Measurements from ENCODE around the gene IFNGR1.
"Not testable (repeated sequence)": the region's sequence is repeated elsewhere in the genome, so short reads cannot be mapped to it uniquely, and the experiment has no call there.

IFNGR1 gene

DNA sequence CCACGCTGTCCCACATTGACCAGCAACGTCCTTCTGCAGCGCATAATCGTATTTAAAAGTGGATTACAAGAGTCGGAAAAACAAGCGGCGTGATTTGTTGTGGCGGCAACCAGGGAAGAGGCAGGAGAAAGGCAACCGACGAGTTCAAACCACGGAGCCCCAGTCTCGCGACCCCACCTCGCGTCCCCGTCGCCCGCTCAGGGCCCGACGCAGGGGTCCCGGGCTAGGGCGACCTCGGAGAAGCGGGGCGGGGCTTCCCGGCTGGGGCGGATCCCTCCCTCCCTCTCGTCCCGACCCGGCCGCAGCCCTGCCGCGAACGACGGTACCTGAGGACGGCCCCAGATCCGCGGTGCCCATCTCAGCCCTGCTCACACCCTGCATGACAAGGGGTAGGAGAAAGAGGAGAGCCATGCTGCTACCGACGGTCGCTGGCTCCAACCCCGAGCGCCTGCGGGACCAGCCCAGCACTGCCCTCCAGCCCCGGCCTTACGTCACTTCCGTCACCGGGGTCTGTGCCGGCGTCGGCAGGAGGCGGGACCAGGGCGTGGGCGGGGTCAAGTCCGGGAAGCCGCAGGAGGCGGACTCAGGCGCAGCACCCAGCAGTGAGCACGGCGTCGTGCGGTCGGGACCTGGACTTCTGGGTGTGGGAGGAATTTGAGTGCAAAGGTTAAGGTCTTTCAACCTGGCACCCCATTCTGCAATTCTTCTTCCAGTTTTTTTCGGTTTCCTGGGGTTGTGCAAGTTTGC is at the start of gene IFNGR1:
Gene IFNGR1 (minus strand): TSS at position 469 of the 747 bp plus-strand sequence. CDS start 58 bp downstream, at position 411.
- DNase-seq (ENCODE audit: low spot score): peak; percentile 97

- no peak for DNase-seq (ENCODE audit: low spot score)
Observed at GRCh38 chr6:137268911-137269310, 49.7 kb upstream of the IFNGR1 start.

GRCh38 chr6:137266309-137266586 is 47.1 kb upstream of the IFNGR1 start:
- no peak for DNase-seq (ENCODE audit: low spot score)

- DNase-seq (ENCODE audit: low spot score): no peak
Observed at GRCh38 chr6:137265561-137266308, 46.5 kb upstream of the IFNGR1 start.

DNA sequence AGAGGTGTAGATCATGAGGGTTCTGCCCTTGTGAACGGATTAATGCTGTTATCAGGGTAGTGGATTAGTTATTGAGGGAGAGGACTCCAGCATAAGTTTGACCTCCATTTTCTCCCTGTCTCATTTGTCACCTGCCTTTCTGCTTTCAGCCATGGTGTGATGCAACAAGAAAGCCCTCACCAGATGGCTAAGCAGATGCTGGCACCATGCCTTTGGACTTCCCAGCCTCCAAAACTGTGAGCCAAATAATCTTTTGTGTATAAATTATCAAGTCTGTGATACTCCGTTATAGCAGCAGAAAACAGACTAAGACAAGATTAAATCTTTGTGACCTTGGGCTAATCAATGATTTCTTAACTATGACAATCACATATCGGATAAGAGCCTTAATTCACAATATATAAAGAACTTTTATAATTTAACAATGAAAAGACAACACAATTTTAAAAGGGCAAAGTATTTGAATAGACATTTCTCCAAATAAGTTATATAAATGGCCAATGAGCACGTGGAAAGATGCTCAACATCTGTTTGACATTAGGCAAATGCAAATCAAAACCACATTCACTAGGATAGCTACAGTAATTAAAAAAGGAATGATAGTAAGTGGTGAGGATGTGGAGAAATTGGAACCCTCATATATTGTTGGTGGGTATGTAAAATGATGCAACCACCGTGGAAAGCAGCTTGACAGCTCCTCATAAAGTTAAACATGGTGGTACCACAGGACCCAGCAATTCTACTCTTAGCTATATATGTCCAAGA is 45.3 kb upstream of the IFNGR1 start:
- DNase-seq (ENCODE audit: low spot score): no peak

GRCh38 chr6:137261761-137262160 is 42.6 kb upstream of the IFNGR1 start:
- DNase-seq (ENCODE audit: low spot score): no peak

- DNase-seq (ENCODE audit: low spot score): no peak
Observed at GRCh38 chr6:137261361-137261760, 42.2 kb upstream of the IFNGR1 start.

- DNase-seq (ENCODE audit: low spot score): no peak
Observed at GRCh38 chr6:137260217-137260616, 41.0 kb upstream of the IFNGR1 start.

DNA sequence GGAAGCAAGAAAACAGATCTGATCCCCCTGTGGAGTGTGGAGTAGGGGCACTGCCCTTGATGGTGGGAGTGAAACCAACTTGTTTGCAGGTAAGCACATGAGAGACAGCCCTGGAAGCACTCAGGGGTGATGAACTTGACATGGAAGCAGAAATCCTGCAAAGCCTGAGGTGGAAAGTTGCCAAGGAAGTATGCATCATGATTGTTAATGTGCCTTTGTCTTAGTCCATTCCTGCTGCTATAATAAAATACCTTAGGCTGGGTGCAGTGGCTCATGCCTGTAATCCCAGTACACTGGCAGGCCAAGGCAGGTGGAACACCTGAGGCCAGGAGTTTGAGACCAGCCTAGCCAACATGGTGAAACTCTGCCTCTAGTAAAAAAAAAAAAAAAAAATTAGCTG is 40.2 kb upstream of the IFNGR1 start:
- DNase-seq (ENCODE audit: low spot score): no peak

DNA sequence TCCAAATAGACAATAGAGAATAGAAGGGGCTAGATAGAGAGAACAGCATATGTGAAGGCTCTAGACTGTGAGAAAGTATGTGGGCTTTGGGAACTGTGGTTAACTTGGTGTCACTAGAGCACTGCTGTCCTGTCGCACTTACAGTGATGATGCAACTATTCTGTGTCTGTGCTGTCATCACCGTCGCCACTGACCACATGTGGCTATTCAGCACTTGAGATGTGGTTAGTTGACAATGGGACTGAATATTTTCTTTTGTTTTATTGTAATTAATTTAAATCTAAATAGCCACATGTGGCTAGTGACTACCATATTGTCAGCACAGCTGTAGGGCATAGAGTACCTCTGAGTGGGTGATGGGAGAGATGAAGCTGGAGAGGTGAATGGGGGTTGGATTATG is 39.0 kb upstream of the IFNGR1 start:
- no peak for DNase-seq (ENCODE audit: low spot score)

DNA sequence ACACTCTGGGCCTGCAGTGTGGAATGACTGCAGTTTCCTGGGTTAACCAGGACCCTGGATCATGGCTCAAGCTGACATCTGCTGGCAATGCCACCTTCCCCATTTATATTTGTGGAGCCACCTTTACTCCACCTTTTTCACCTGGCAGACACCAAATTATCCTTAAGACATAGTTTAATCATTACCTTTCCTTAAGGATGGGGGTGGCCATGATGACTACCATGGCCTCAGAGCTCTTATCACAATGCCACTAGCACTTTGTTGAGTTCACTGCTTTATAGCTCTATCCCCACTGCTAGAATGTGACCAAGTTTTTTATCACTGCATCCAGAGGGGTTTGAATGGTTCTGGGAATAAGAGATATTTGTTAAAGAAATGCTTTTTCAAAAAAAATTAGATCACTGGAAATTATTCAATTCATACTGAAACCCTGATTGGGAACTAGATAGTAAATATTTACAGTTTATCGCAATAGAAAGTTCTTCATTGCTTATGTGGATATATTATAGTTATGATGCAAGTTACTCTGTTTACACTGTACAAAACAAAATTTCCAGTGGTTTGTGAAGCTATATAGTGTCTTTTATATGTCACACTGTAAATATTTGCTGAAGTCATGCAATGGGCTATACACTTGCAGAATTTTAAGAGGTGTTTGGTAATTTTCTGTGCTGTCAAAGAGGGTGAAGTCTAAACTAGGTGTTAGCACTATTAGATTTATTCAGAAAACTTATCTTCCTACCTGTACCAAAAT is 37.3 kb upstream of the IFNGR1 start:
- no peak for DNase-seq (ENCODE audit: low spot score)

DNA sequence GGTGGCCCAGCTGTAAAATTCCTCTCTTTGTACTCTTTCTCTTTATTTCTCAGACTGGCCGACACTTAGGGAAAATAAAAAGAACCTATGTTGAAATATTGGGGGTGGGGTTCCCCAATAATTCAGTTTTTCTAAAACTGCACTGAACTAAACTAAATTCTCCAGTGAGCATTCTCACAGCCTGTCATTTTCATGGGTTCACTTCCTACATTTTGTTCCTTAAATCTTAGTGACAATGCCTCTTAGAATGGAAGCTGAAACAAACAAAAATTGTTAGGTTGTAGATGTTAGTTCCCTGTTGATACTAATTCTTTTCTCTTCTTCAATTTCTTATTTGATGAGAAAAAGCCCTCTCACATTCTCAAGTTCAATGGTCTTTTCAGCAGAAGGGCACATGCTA is 35.8 kb upstream of the IFNGR1 start:
- no peak for DNase-seq (ENCODE audit: low spot score)

DNA sequence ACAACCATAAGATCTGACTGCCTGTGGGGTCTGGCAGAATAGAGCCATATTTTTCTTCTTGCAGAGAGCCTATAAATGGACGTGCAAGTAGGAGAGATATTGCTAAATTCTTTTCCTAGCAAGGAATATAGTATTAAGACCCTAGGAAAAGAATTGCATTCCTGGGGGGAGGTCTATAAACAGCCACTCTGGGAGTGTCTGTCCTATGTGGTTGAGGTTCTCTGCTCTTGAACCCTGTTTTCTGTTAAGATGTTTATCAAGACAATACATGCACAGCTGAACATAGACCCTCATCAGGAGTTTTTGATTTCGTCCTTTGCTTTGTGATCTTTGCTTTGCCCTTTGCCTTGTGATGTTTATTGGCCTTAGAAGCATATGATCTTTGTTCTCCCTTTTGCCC is 35.2 kb upstream of the IFNGR1 start:
- not testable (repeated sequence) for DNase-seq (ENCODE audit: low spot score)

DNA sequence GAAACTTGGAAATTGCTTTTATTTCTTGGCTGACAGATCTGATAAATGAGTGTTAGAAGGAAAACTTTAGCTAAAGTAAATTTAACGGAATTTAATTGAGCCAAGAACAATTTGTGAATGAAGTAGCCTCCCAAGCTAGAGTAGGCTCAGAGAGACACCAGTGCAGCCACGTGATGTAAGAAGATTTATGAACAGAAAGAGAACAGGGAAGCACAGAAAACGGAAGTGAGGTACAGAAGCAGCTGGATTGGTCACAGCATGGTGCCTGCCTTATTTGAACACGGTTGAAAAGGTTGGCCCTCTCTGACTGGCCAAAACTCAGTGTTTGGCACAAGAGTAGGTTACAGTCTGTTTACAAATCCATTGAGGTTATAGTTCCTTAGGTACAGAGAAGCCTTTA is 29.5 kb upstream of the IFNGR1 start:
- DNase-seq (ENCODE audit: low spot score): no peak

DNA sequence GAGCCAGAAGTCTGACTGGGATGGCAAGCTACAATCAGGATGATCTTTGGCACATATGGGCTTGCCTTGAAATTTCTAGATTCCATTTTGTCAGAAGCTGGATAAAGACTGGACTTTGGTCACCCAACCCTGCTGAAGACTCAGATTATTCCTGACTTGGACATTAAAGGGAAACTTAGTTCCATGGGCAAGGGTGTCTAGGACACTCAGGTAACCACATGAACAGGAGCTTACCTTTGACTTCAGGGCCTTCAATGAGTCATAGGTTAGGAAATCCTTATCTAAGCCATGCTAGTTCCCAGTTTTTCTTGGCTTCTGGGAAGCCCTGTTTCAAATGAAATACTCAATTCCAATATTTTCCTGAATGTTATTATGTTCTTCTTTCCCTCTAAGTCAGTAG is 28.5 kb upstream of the IFNGR1 start:
- DNase-seq (ENCODE audit: low spot score): no peak

- DNase-seq (ENCODE audit: low spot score): no peak
Observed at GRCh38 chr6:137246791-137247202, 27.6 kb upstream of the IFNGR1 start.

DNA sequence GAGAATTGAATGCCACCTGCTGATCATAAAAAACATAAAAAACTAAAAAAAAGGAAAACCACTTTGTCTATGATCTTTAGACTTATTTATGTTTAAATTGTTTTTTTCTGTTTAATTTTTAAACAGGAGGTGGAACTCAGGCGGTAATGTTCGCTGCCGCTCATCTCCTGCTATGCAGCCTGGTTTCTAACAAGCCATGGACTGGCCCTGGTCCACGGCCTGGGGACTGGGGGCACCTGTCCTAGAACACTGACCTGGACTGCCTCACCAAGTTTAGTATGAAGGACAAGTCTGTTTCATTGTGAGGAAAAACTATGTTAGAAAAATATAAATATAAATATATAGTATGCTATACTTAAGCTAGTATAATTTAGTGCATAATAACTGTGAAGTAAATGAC is 27.0 kb upstream of the IFNGR1 start:
- no peak for DNase-seq (ENCODE audit: low spot score)

DNA sequence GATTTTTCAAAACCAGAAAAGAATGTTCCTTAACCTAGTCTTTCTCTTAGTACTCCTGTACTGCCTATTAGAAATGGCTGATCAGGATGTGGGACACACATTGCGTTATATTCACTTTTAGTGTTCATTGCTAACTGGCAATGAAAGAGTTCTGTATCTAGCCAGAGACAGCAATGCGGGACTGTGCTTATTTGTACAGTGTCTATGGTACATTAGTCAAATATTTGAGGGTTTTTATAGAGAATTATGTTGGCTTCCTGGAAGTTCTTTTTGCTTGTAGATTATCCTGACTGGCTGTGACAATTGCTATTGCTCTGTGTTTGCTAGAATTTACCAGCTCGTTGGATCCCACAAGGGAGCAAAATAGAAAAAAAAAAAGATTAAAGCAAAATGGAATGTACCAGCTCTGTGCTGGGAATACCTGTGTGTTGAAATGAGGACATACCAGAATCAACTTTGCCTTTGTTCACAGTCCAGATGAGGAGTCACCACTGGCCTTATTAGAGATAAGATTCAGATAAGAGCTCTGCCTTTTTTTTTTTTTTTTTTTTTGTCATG is 22.4 kb upstream of the IFNGR1 start:
- DNase-seq (ENCODE audit: low spot score): peak; percentile 13

- peak; percentile 35 for DNase-seq (ENCODE audit: low spot score)
Observed at GRCh38 chr6:137240168-137240567, 21.0 kb upstream of the IFNGR1 start.

DNA sequence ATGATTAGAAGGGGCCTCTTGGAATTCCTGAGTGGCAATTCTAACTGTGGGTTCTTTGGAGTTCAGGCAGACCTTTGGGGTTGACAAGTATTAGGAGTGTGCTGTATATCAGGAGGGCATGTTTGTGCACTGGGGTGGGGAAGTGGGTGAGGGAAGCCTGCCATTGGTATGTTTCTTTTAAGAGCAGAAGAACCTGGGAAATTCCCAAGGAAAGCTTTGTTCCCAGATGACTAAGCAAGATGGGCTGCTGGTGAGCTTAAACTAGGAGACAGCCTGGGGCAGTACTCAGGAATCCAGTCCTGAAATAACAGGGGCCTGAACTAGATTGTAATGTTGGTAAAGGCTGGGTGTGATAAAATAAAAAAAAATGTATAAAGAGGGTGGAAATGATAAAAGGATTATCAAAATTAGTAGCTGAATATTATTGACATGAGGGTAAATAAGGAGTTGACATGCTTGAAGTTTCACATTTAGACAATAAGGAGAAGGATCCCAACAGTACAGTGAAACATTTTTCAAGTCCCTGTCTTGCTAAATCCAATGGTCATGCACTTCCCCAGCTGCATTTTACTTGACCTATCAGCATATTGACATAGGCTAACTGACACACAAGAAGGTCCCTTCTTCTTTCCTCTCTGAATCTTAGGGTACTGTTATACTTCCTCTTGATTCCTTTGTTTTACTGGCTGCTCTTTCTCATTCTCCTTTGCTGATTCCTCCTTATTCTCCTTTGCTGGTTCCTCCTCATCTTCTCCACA is 18.4 kb upstream of the IFNGR1 start:
- peak; percentile 47 for DNase-seq (ENCODE audit: low spot score)

Measured in AG20443 (cell line).